Ovary (tissue), 3 donors: ENCODE data around the gene MAGI1.

Source experiments
- CTCF ChIP-seq, 3 donors: fragments of 450-650 bp in 2 of 3; fragments of 200-600 bp in 1 of 3; IDR thresholded peaks; one replicate each; pipeline versions ENCODE4 v1.5.1 to v1.8.0; 2016 to 2022; ENCODE audit warnings: antibody characterized with exemption in 3 of 3, mild to moderate bottlenecking in 1 of 3
- EP300 ChIP-seq: sonication (generic); formaldehyde crosslinking; IDR thresholded peaks from one replicate; pipeline ENCODE4 v1.6.1; 2017; ENCODE audit warnings: antibody characterized with exemption
- POLR2A ChIP-seq: fragments of 450-650 bp; IDR thresholded peaks from one replicate; pipeline ENCODE4 v1.6.1; 2017; ENCODE audit warnings: antibody characterized with exemption, mild to moderate bottlenecking, moderate library complexity
- donor health status: DM: no; HTN: no; CAD: no.

GRCh38 chr3:65820600-65820999 is 218.1 kb downstream of the MAGI1 start:
- TF ChIP-seq CTCF (IDR thresholded peaks at IDR 0.05) (no peak), EP300 (no peak), POLR2A (no peak)
